ENCODE measurements around the gene HK1. TPM values are rescaled to one million over a fixed set of nuclear protein-coding genes. Genes with fewer than 3 reads are reported as not detected.

HK1 gene
- total RNA-seq, 2 donors from 2014 or later, result 150 to 158 TPM

DNA sequence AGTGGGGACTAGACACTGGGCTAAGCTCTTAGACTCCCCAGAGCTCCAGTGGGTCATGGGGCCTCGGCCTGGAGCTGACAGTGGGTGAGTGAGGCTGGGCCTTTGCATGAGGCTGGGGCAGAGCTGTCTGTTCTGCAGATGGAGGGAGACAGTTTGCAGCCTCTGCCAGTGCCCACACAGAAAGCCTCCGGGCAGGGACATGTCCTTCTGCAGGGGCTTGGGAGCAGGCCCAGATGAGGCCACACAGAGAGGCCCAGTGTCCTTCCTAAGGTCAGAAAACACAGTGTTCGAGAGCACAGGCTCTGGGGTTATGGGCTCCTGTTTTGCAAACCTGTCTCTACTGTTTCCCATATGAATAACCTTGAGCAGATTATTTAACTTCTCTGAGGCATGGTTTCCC is 25.1 kb upstream of the HK1 start:
- H3K27me3 ChIP-seq (replicated peaks; ENCODE audit: insufficient read depth), result no peaks in the 10 kb centered on the region
- no peaks in the 10 kb centered on the region for H3K4me1 ChIP-seq (ENCODE audit: control insufficient read depth in 1 of 2, low read depth in 2 of 2)
- no peaks in the 10 kb centered on the region for H3K36me3 ChIP-seq
- no peaks in the 10 kb centered on the region for H3K9me3 ChIP-seq
- no peak for TF ChIP-seq CTCF (IDR thresholded peaks at IDR 0.05)
- H3K27ac ChIP-seq, result no peak overlapping the region
- DNase-seq (ENCODE audit: low spot score) (no peak), ATAC-seq (ENCODE audit: insufficient number of reproducible peaks, low FRiP score, low read depth) (no peak)
- H3K4me3 ChIP-seq, result no peak overlapping the region

DNA sequence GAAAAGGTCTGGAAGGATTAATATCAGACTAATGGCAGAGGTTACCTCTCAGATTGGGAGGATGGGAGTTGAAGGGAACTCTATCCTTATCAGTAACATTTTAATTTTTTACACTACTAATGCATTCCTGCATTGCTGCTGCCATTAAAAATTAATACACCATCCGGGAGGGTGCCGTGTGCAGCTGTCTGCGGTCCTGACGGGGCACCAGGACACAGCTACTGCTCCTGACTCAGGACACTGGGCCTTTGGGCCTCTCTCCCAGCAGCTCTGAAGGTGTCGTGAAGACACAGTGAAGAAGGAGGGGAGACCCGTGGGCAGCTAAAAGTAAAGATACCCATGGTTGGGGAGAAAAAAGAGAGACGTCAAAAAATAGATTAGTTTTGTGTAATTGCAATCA is 23.4 kb upstream of the HK1 start:
- no peak for DNase-seq (ENCODE audit: low spot score)
- Histone ChIP-seq H3K4me3 (no peak overlapping the region), H3K9me3 (no peaks in the 10 kb centered on the region), H3K27ac (no peak overlapping the region), H3K36me3 (no peaks in the 10 kb centered on the region), H3K27me3 (replicated peaks; ENCODE audit: insufficient read depth) (no peaks in the 10 kb centered on the region), H3K4me1 (ENCODE audit: control insufficient read depth in 1 of 2, low read depth in 2 of 2) (no peaks in the 10 kb centered on the region)
- no peak for TF ChIP-seq CTCF (IDR thresholded peaks at IDR 0.05)
- ATAC-seq (ENCODE audit: insufficient number of reproducible peaks, low FRiP score, low read depth), result no peak

GRCh38 chr10:69259547-69260243 is 18.6 kb upstream of the HK1 start:
- DNase-seq (ENCODE audit: low spot score), result no peak
- H3K36me3 ChIP-seq, result no peaks in the 10 kb centered on the region
- no peak for ATAC-seq (ENCODE audit: insufficient number of reproducible peaks, low FRiP score, low read depth)
- no peaks in the 10 kb centered on the region for H3K9me3 ChIP-seq
- no peaks in the 10 kb centered on the region for H3K27me3 ChIP-seq (replicated peaks; ENCODE audit: insufficient read depth)
- no peak overlapping the region for H3K4me3 ChIP-seq
- no peak for TF ChIP-seq CTCF (IDR thresholded peaks at IDR 0.05)
- no peak overlapping the region for H3K27ac ChIP-seq
- no peaks in the 10 kb centered on the region for H3K4me1 ChIP-seq (ENCODE audit: control insufficient read depth in 1 of 2, low read depth in 2 of 2)

- Histone ChIP-seq H3K27ac (no peak overlapping the region), H3K27me3 (replicated peaks; ENCODE audit: insufficient read depth) (no peaks in the 10 kb centered on the region), H3K4me1 (ENCODE audit: control insufficient read depth in 1 of 2, low read depth in 2 of 2) (no peaks in the 10 kb centered on the region), H3K36me3 (no peaks in the 10 kb centered on the region), H3K4me3 (no peak overlapping the region), H3K9me3 (no peaks in the 10 kb centered on the region)
- ATAC-seq (ENCODE audit: insufficient number of reproducible peaks, low FRiP score, low read depth) (no peak), DNase-seq (ENCODE audit: low spot score) (no peak)
- no peak for TF ChIP-seq CTCF (IDR thresholded peaks at IDR 0.05)
Measured at GRCh38 chr10:69261184-69261583, 17.1 kb upstream of the HK1 start.

DNA sequence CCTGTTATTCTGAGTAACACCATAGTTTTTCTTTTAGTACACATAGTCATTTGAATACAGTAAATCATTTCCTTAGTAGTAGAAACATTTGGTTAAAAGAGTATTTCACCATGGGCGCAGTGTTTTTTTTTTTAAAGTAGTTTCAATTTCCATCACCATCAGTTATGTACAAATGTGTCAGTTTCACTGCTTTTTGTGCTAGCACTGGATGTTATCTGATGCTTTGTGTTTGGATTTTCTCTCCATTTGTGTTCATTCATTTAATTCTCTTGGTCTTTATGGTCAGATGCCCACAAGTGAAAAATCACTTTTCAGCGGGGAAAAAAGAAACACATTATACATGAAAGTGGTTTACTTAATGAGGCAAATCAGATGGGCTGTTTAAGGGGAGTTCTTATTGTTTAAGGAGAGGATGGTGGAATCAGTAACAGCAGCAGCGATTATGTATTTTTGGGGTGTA is 16.0 kb upstream of the HK1 start:
- TF ChIP-seq CTCF (IDR thresholded peaks at IDR 0.05), result no peak
- H3K27me3 ChIP-seq (replicated peaks; ENCODE audit: insufficient read depth), result no peaks in the 10 kb centered on the region
- ATAC-seq (ENCODE audit: insufficient number of reproducible peaks, low FRiP score, low read depth), result no peak
- H3K9me3 ChIP-seq, result no peaks in the 10 kb centered on the region
- DNase-seq (ENCODE audit: low spot score), result no peak
- H3K4me3 ChIP-seq, result no peak overlapping the region
- no peaks in the 10 kb centered on the region for H3K36me3 ChIP-seq
- no peaks in the 10 kb centered on the region for H3K4me1 ChIP-seq (ENCODE audit: control insufficient read depth in 1 of 2, low read depth in 2 of 2)
- H3K27ac ChIP-seq, result no peak overlapping the region

All from thoracic aorta (tissue), 2 donors.